GM23338 (cell line): ENCODE data around the gene ADGRD1. TPM values are rescaled to one million over a fixed set of nuclear protein-coding genes. Genes with fewer than 3 reads are reported as not detected.

Experiments used
- ATAC-seq: fragments of 200-7000 bp; cut with Tn5 transposase; 3 replicates; pipeline ENCODE4 v1.9.1; 2020
- DNase-seq: peaks from one replicate; pipeline ENCODE4 v3.0.0-alpha.2; 2015; ENCODE audit warnings: low spot score
- H2AFZ ChIP-seq: fragments of 200-600 bp; sonication (generic); 2 replicates; pipeline ENCODE4 v1.8.0; 2016; ENCODE audit warnings: antibody characterized with exemption, mild to moderate bottlenecking, moderate library complexity
- H3F3A ChIP-seq: fragments of 200-600 bp; sonication (generic); replicated peaks from 2 replicates; pipeline ENCODE4 v1.8.0; 2017; ENCODE audit warnings: antibody characterized with exemption, mixed run types, low read depth
- H3K27ac ChIP-seq: fragments of 200-600 bp; sonication (generic); 2 replicates; pipeline ENCODE4 v1.6.1; 2016; ENCODE audit warnings: low read depth
- H3K27me3 ChIP-seq: fragments of 200-600 bp; sonication (generic); 2 replicates; pipeline ENCODE4 v1.8.0; 2016; ENCODE audit warnings: mild to moderate bottlenecking, mixed run types, moderate library complexity; ENCODE audit not compliant: insufficient read depth
- H3K36me3 ChIP-seq: fragments of 200-600 bp; sonication (generic); 2 replicates; pipeline ENCODE4 v1.8.0; 2016; ENCODE audit warnings: mild to moderate bottlenecking; ENCODE audit not compliant: insufficient read depth
- H3K4me1 ChIP-seq: fragments of 200-600 bp; sonication (generic); 2 replicates; pipeline ENCODE4 v1.8.0; 2016; ENCODE audit warnings: mild to moderate bottlenecking, moderate library complexity; ENCODE audit not compliant: insufficient read depth
- H3K4me2 ChIP-seq: fragments of 200-600 bp; sonication (generic); 2 replicates; pipeline ENCODE4 v1.7.1; 2017; ENCODE audit warnings: mixed run types
- H3K4me3 ChIP-seq: fragments of 200-600 bp; sonication (generic); 2 replicates; pipeline ENCODE4 v1.6.1; 2016; ENCODE audit warnings: mixed run types
- H3K79me2 ChIP-seq: fragments of 200-600 bp; sonication (generic); replicated peaks from 2 replicates; pipeline ENCODE4 v1.8.0; 2017; ENCODE audit warnings: mild to moderate bottlenecking; ENCODE audit not compliant: insufficient read depth
- H3K9me2 ChIP-seq: fragments of 200-600 bp; sonication (generic); 2 replicates; pipeline ENCODE4 v1.8.0; 2017; ENCODE audit not compliant: insufficient read depth
- H4K20me1 ChIP-seq: fragments of 200-600 bp; sonication (generic); replicated peaks from 2 replicates; pipeline ENCODE4 v1.8.0; 2017; ENCODE audit warnings: mild to moderate bottlenecking; ENCODE audit not compliant: insufficient read depth
- H3K27ac Mint-ChIP-seq: 2 replicates; pipeline ENCODE4 v1.8.0; 2020; ENCODE audit warnings: inconsistent platforms, mild to moderate bottlenecking, moderate library complexity, mixed read lengths
- H3K27me3 Mint-ChIP-seq: 3 replicates; pipeline ENCODE4 v1.8.0; 2022; ENCODE audit warnings: low read depth, mild to moderate bottlenecking, moderate library complexity, mixed read lengths, inconsistent platforms; ENCODE audit not compliant: insufficient read depth, poor library complexity
- H3K36me3 Mint-ChIP-seq: 3 replicates; pipeline ENCODE4 v1.8.0; 2021; ENCODE audit warnings: low read depth, mild to moderate bottlenecking, inconsistent platforms, moderate library complexity, mixed read lengths
- H3K4me1 Mint-ChIP-seq: 3 replicates; pipeline ENCODE4 v1.8.0; 2020; ENCODE audit warnings: mild to moderate bottlenecking, inconsistent platforms, mixed read lengths
- H3K4me3 Mint-ChIP-seq: 3 replicates; pipeline ENCODE4 v1.8.0; 2021; ENCODE audit warnings: moderate library complexity, mild to moderate bottlenecking, inconsistent platforms, mixed read lengths
- H3K9me3 Mint-ChIP-seq: 3 replicates; pipeline ENCODE4 v1.8.0; 2020; ENCODE audit warnings: moderate library complexity, mild to moderate bottlenecking, inconsistent platforms, mixed read lengths
- CREB1 ChIP-seq: fragments of 250-450 bp; sonication (Bioruptor Pico); IDR thresholded peaks from 2 replicates; pipeline ENCODE4 v1.5.0; 2020; ENCODE audit warnings: low read depth, mild to moderate bottlenecking, moderate library complexity
- CTCF ChIP-seq, 2 experiments: fragments of 200-600 bp in 1 of 2; sonication (generic) in 1 of 2; conservative IDR thresholded peaks; 2 replicates each; pipeline versions ENCODE4 v1.5.1 to v1.6.1; 2016 to 2017; ENCODE audit warnings: antibody characterized with exemption in 2 of 2, low read depth in 2 of 2, mild to moderate bottlenecking in 2 of 2, moderate library complexity in 1 of 2
- ETS1 ChIP-seq: IDR thresholded peaks from 2 replicates; pipeline ENCODE4 v1.6.1; 2016; ENCODE audit warnings: antibody characterized with exemption
- EZH2 ChIP-seq: fragments of 200-600 bp; sonication (generic); IDR thresholded peaks from one replicate; pipeline ENCODE4 v1.8.0; 2017; ENCODE audit warnings: antibody characterized with exemption, mild to moderate bottlenecking, low read depth; ENCODE audit not compliant: unreplicated experiment
- EZH2phosphoT487 ChIP-seq: fragments of 200-600 bp; sonication (generic); IDR thresholded peaks from one replicate; pipeline ENCODE4 v1.8.1; 2018; ENCODE audit warnings: antibody characterized with exemption; ENCODE audit not compliant: unreplicated experiment
- NANOG ChIP-seq: IDR thresholded peaks from 2 replicates; pipeline ENCODE4 v1.6.1; 2016; ENCODE audit warnings: antibody characterized with exemption, borderline replicate concordance
- POLR2AphosphoS5 ChIP-seq: IDR thresholded peaks from 2 replicates; pipeline ENCODE4 v1.6.1; 2016; ENCODE audit warnings: antibody characterized with exemption, low read depth
- REST ChIP-seq: IDR thresholded peaks from one replicate; pipeline ENCODE4 v1.6.1; 2018; ENCODE audit warnings: antibody characterized with exemption; ENCODE audit not compliant: unreplicated experiment
- STAT1 ChIP-seq: IDR thresholded peaks from one replicate; pipeline ENCODE4 v1.6.1; 2016; ENCODE audit warnings: antibody characterized with exemption; ENCODE audit not compliant: unreplicated experiment
- ZNF331 ChIP-seq: fragments of 250-450 bp; sonication (Bioruptor Pico); IDR thresholded peaks from 2 replicates; pipeline ENCODE4 v1.5.0; 2020; ENCODE audit warnings: low read depth, mild to moderate bottlenecking, moderate library complexity
- polyA plus RNA-seq: library from polyadenylated mRNA; unstranded; fragments of >200 nt; fragmentation: Nextera tagmentation; extraction: Ambion mirVana; gene quantifications from 2 replicates; pipeline ENCODE4 v1.2.1, GENCODE V29; 2016
- total RNA-seq: library from RNA; depleted of rRNA; stranded (reverse); fragments of >200 nt; shearing (Covaris generic); gene quantifications from 2 replicates; pipeline ENCODE4 v1.2.3, GENCODE V29; 2014

The ADGRD1 gene
- total and polyA plus RNA-seq, 2 experiments from 2014 or later, result 1.4 TPM; not detected in 1

GRCh38 chr12:130989391-130989790 lies 35.7 kb downstream of the ADGRD1 start (continued):
- TF ChIP-seq CTCF (conservative IDR thresholded peaks at IDR 0.05; ENCODE audit: low read depth in 2 of 2) (no peak), STAT1 (no peak), ETS1 (no peak), REST (no peak), EZH2phosphoT487 (no peak)

- Histone ChIP-seq H3K27me3 (no peaks in the 10 kb centered on the region), H2AFZ (no peak overlapping the region), H3K4me1 (no peaks in the 10 kb centered on the region), H3K36me3 (no peaks in the 10 kb centered on the region), H3K27ac (no peak overlapping the region), H3K9me2 (no peaks in the 10 kb centered on the region), H3K4me3 (no peak overlapping the region), H3K79me2 (no peaks in the 10 kb centered on the region), H3F3A (no peaks in the 10 kb centered on the region), H4K20me1 (no peaks in the 10 kb centered on the region), H3K4me2 (no peak overlapping the region)
- no peak for ATAC-seq
- Mint-ChIP-seq H3K27ac (no peak overlapping the region), H3K27me3 (peaks cover 6% of the 10 kb centered on the region), H3K9me3 (peaks cover 3% of the 10 kb centered on the region; the same call in 1 of the 3 replicates), H3K36me3 (peaks cover 2% of the 10 kb centered on the region; the same call in 1 of the 3 replicates), H3K4me3 (no peak overlapping the region), H3K4me1 (no peaks in the 10 kb centered on the region)
- no peak for DNase-seq
- TF ChIP-seq CREB1 (no peak), ETS1 (no peak), NANOG (no peak), EZH2 (no peak), REST (no peak), ZNF331 (CRISPR knock-in tag) (no peak), POLR2AphosphoS5 (no peak), STAT1 (no peak), CTCF (conservative IDR thresholded peaks at IDR 0.05; ENCODE audit: low read depth in 2 of 2) (no peak), EZH2phosphoT487 (no peak)
Measured at GRCh38 chr12:130990034-130990433, 36.3 kb downstream of the ADGRD1 start.
